ENCODE results near the gene CMTR1.
A peak's percentile ranks its signal among the peaks of the same experiment; 100 is the strongest.
"Not testable (repeated sequence)": the region's sequence is repeated elsewhere in the genome, so short reads cannot be mapped to it uniquely, and the experiment has no call there.

CMTR1 gene, protein sequence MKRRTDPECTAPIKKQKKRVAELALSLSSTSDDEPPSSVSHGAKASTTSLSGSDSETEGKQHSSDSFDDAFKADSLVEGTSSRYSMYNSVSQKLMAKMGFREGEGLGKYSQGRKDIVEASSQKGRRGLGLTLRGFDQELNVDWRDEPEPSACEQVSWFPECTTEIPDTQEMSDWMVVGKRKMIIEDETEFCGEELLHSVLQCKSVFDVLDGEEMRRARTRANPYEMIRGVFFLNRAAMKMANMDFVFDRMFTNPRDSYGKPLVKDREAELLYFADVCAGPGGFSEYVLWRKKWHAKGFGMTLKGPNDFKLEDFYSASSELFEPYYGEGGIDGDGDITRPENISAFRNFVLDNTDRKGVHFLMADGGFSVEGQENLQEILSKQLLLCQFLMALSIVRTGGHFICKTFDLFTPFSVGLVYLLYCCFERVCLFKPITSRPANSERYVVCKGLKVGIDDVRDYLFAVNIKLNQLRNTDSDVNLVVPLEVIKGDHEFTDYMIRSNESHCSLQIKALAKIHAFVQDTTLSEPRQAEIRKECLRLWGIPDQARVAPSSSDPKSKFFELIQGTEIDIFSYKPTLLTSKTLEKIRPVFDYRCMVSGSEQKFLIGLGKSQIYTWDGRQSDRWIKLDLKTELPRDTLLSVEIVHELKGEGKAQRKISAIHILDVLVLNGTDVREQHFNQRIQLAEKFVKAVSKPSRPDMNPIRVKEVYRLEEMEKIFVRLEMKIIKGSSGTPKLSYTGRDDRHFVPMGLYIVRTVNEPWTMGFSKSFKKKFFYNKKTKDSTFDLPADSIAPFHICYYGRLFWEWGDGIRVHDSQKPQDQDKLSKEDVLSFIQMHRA

DNA sequence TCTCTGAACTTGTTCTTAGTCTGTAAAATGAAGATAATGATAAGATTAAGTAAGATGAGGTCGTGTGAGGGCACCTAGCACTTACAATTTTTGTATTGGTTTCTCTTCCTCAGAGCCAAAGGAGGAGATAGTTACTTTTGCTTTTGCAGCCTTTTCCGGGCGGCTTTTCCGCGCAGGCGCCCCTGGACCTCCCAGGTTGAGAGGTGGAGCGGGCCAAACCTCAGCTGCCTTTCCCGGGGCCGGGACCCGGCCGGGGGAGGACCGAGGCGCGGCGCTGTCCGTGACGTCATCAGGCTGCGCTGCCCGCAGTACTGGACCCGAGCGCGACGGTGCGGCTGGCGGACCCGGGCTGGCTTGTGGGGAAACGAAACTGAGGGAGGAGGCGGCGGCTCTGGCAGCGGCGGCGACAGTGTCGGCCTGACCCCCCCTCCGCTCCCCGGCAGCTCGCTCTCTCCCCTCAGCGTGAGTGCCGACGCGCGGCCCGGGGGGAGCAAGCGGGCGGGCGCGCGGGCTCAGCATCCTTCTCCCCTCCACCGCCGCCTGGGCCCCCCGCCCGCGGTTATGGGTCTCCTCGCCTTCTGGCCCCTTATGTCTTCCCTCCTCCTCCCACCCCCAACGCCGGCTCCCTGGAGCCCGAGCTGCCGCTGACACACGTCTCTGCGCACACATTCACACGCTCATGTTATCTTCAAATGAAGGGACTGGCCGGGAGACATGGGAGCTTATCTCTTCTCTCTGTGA is at the start of gene CMTR1:
CMTR1 (plus strand) TSS at position 306 of the 741 bp plus-strand sequence. CDS start 2,409 bp downstream, outside the sequence.
- DNase-seq (ENCODE audit: low read depth in 2 of 2, low spot score in 1 of 2), result peak; percentile 96 to 97

DNA sequence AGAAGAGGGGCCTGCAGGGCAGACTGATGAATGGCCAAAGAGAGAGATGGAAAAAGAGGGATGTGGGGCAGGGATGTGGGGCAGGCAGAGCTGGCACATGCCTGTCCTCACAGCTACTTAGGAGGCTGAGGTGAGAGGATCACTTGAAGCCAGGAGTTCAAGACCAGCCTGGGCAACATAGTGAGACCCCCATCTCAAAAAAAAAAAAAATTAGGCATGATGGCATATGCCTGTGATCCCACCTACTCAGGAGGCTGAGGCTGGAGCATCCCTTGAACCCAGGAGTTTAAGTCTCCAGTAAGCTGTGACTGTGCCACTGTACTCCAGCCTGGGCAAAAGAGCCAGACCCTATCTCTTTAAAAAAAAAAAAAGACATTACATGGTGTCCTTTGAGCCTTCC is 44.4 kb upstream of the CMTR1 start:
- DNase-seq (ENCODE audit: low read depth in 2 of 2, low spot score in 1 of 2), result no peak

DNA sequence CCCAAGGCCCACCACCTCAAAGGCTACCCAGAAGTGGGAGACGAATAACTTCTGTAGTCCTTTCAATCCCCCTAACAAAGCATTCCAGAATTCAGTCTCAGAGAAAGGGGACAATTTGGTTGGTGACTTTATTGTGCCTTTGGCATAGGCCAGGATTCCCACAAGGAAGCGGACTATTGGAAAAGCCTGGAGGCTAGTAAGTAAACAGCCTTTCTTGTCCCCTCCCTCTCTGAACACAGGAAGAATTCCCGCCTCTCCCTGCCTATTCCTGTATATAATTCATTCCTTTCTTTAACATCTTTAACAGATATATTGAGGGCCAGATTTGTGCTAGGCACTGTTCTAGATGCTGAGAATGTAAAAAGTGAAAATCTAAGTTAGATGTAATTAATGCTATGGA is 43.2 kb upstream of the CMTR1 start:
- DNase-seq (ENCODE audit: low read depth in 2 of 2, low spot score in 1 of 2), result no peak

DNA sequence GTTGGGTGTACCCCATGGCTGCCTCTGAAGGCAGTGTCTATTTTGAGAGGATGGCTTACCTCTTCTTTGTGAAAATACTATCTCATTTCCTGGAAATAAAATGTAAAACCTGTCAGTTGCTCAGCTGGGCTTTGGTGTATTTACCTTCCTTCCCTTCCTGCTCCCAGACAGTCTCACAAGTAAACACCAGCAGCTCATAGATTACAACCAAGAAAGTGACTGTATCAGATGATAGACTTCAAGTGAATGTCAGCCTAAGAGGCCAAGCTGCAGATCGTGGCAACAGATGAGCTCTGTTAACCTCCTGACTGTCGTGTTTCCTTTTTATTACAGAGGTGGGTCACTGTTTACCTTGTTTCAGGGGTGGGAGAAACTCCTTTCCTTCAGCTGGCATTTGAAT is 41.9 kb upstream of the CMTR1 start:
- no peak for DNase-seq (ENCODE audit: low read depth in 2 of 2, low spot score in 1 of 2)

DNA sequence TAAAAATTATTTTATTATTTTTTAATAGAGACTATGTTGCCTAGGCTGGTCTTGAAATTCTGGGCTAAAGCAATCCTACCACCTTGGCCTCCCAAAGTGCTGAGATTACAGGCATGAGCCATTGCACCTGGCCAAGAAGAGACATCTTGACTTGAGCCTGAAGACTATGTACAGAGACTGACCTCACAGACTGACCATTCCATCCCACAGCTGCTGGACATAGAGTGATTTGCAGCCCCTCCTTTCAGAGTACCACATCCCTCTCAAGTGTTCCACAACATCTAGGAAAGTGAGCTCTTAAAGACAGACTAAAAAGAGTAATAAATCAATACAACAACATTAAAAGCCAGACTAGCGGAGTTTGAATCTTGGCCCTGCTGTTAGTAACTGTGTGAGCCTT is 40.2 kb upstream of the CMTR1 start:
- DNase-seq (ENCODE audit: low read depth in 2 of 2, low spot score in 1 of 2), result no peak

DNA sequence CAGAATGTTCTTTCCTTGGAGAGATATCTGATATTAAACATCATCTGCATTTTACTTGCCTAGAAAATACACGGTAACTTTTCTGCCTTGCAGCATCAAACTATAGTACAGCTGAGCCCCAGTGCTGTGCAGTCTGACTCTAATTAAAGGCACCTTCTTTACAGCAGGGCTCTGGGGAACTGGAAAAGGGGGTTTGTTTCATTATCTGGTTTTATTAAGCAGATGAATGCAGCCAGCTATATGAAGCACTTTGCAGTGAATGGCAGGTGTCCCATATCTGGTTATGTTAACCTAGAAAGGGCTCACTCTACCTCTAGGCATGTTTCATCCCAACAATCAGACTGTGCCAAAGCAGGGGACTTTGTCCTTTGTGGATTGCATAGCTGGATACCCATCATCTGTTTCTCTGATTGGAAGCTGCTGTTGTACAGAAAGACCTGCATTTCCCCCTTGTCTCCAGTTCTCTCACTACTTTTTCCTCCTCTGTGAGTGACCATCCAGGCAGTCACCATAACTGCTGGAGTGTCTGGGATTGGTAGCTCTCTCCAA is 39.6 kb upstream of the CMTR1 start:
- DNase-seq (ENCODE audit: low read depth in 2 of 2, low spot score in 1 of 2), result no peak

DNA sequence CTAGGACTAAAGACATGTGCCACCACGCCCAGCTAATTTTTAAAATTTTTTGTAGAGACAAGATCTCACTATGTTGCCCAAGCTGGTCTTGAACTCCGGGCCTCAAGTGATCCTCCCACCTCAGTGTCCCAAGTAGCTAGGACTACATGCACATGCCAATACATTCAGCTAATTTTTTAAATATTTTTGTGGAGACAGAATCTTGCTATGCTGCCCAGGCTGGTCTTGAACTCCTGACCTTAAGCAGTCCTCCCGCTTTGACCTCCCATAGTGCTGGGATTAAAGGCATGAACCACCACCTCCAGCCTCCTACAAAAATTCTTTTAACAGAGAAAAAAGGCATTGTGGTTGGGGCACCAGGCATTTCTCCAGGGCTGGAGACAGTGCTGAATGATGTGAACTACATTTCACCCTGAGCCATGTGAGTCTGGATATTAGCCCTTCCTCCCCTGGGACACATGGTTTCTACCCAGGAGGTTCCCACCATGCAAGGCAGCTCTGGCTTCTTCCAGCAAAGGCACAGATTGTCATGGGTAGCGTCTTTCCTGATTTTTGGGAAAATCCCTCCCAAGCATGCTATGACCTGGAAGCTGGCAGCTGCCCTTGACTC is 36.3 kb upstream of the CMTR1 start:
- DNase-seq (ENCODE audit: low read depth in 2 of 2, low spot score in 1 of 2), result no peak

DNA sequence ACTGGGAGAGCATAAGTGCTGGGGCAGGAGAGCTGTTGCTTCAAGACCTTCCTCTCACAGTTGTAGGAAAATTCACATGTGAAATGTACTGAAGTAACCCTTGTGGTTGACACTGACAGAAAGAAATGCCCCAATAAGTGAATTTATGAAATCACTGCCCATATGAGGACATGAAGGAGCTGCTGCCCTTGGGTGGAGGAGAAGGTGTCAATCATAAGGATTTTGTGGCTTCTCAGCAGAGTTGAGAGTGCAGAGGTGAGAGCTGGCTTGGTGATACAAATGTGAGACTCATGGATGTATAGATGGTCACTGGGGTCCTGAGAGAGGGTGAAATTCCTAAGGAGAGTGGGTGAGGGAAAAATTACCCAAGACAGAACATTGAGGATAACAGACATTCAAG is 33.9 kb upstream of the CMTR1 start:
- no peak for DNase-seq (ENCODE audit: low read depth in 2 of 2, low spot score in 1 of 2)

DNA sequence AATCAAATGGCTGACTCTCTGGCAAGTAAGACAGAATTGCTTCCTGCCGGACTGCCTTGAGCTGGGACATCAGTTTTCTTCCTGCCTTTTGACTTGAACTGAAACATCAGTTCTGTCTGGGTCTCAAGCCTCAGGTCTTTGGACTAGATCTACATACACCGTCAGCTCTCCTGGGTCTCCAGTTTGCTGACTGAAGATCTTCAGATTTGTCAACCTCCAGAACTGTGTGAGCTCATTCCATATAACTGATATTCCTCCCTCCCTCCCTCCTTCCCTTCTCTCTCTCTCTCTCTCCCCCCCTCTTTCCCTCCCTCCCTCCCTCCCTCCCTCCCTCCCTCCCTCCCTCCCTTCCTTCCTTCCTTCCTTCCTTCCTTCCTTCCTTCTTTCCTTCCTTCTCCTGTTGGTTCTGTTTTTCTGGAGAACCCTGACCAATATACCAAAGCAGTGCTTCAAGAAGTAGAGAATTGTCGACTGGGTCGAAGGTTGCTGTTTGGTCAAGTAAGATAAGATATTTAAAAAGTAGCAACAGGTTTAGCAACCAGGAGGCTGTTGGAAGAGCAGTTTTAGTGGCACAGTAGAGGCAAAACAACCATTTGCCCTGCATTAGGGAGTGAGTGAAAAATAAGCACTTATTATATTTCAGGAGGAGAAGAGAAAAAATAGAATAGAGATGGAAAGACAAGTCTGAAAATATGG is 33.1 kb upstream of the CMTR1 start:
- no peak for DNase-seq (ENCODE audit: low read depth in 2 of 2, low spot score in 1 of 2)

DNA sequence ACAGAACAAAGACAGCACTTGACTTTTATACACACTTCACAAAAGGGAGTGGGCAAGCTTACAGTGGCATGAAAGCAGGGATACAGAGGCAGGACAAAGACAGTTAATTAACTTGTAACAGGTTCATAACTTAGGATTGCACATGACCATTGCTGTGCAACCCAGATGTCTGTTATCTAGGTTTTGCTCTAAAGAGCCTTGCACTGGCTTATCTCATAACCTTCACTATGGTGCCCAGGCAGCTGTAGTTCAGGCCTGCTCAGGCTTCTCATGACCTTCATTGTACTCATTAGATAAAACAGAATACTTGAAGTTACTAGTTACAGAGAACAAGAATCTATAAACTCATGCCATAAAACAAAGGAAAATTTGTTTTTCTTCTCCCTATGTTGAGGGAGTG is 31.4 kb upstream of the CMTR1 start:
- DNase-seq (ENCODE audit: low read depth in 2 of 2, low spot score in 1 of 2), result not testable (repeated sequence)

DNA sequence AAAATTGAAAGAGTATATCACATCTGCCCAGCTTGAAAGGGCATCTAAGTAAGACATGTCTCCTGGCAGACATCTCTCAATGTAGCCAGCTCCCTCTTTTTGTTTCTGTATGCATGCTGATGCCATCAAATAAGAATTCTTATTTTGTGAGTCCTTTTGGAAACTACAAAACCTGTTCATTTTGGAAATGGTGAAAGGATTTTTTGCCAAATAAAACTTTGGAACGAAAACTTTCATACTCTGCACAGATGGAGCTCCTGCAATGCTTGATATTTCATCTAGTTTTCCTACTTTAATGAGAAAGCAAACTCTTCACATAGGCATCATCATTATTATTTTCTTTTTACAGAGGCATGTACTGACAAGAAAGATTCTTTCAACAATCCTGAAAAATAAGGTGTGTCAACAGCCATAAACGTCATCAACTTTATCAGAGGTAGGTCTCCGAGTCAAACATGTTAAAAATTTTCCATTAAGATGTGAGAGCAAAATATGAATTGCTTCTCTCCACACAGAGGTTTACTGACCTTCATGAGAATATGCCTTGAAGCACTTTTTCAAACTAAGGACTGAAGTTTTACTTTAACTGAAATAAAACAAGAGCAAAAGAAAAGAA is 26.2 kb upstream of the CMTR1 start:
- DNase-seq (ENCODE audit: low read depth in 2 of 2, low spot score in 1 of 2), result no peak

DNA sequence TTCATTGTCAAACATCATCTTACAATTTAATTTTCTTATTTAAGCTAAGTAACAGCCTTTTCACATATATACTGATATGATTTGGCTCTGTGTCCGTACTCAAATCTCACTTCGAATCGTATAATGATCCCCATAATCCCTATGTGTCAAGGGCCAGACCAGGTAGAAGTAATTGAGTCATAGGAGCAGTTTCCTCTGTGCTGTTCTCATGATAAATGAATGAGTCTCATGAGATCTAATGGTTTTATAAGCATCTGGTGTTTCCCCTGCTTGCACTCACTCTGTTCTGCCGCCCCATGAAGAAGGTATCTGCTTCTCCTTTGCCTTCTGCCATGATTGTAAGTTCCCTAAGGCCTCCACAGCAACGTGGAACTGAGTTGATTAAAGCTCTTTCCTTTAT is 25.1 kb upstream of the CMTR1 start:
- DNase-seq (ENCODE audit: low read depth in 2 of 2, low spot score in 1 of 2), result no peak

DNA sequence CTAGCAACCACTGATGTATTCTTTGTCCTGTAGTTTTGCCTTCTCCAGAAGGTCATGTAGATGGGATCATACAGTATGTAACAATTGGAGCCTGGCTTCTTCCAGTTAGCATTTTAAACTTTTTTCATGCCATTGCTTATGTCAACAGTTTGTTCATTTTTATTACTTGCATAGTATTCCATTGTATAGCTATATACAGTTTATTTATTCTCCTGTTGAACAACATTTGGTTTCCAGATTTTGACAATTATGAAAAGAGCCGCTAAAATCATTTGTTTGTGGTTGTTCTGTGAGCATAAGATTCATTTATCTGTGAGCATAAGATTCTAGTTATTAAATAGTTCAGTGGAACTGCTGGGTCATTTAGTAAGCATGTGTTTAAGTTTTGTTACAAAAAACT is 23.5 kb upstream of the CMTR1 start:
- DNase-seq (ENCODE audit: low read depth in 2 of 2, low spot score in 1 of 2), result no peak

DNA sequence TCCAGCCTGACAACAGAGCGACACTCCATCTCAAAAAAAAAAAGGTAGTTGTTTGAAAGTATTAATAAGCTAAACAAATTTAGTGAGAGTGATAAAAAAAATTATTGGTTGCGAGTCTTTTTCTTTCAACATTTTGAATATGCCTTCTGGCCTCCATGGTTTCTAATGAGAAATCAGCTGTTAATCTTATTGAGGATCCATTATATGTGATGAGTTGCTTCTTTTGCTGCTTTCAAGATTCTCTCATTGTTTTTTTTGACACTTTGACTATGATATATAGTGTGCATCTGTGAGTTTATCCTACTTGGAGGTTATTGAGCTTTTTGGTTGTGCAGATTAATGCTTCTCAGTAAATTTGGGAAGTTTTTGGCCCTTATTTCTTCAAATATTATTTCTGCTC is 15.6 kb upstream of the CMTR1 start:
- DNase-seq (ENCODE audit: low read depth in 2 of 2, low spot score in 1 of 2), result no peak

DNA sequence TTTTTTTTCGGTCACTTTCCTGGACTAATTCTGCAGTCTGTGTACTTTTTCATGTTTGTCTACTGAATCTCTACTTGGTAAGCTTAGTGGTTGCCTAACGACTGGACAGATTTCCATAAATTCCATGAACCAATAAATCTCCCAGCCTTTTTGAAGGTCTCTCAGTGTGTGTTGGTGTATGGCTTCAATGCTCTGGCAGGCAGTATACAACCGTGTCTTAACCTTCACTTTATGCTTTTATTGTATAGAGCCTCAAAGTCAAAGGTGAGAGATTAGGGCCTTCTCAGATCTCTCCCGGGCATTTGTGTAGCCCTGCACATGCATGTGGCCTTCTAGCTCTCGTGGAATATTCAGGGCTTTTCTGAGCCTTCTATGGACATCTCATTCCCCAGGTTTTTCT is 14.3 kb upstream of the CMTR1 start:
- no peak for DNase-seq (ENCODE audit: low read depth in 2 of 2, low spot score in 1 of 2)

DNA sequence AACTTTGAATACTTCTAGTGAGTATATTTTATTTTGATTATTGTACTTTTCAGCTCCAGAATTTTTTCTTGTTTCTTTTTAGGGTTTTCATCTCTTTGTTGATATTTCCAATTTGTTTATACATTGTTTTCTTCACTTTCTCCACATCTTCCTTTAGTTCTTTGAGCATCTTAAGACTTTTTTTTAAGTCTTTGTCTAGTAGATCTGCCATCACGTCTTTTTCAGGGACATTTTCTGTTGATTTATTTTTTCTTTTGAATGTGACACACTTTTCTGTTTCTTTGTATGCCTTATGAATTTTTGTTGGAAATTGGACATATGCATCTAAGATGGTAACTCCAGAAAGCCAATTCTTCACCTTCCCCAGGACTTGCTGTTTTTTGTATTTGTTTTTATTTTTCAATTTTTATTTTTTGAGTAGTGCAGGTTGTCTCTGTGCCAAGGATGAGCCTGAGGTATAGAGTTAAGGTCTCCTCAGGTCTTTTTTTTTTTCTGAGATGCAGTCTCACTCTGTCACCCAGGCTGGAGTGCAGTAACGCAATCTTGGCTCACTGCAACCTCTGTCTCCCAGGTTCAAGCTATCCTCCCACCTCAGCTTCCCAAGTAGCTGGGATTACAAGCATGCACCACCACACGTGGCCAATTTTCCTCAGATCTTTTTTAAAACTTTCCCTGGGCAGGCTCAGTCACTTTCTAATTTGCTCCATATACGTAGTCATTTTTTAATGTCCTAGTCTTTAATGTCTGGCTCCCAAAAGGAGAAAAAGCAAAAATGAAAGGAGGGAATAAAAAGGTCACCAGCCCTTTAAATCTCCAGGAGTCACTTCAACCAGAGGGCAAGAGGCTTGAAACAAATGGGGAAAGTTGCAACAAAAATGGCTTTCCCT is 6.7 kb upstream of the CMTR1 start:
- DNase-seq (ENCODE audit: low read depth in 2 of 2, low spot score in 1 of 2), result no peak

DNA sequence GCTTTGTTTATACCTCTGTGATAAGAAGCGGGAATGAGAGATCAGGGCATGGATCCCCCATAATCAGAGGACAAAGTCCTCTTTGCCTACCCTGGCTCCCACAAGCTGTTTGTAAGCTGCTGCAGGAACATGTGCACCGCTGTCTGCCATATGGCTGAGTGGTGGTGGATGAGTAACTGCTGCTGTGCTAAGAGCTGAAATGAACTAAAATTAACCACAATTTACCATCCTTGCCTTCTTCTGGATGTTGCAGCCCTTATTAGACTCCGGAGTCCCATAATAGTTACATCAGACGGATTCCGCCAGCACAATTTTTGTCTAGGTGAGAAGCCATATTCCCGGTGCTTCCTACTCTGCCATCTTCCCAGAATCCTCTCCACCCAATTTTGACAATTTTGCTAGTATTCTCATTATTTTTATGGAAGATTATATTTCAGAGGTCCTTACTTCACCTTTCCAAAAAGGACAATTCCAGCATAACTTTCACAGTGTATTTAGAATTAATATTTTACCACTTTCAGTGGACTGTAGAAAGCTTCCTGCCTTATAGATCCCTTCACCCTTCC is 6.0 kb upstream of the CMTR1 start:
- no peak for DNase-seq (ENCODE audit: low read depth in 2 of 2, low spot score in 1 of 2)

DNA sequence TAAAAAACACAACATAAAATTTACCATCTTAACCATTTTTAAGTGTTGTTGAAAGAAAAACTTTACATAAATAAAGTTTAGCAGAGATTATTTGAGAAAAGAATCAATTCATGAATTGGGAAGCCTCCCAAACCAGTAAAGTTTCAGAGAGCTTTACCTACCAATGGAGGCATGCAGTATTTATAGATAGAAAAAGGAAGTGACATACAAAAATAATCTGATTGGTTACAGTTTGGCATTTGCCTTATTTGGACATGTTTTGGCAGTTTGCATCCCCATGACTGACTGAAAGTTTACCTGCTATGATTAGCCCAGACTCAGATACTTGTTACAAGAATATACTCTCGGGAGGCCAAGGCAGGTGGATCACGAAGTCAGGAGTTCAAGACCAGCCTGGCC is 3.7 kb upstream of the CMTR1 start:
- no peak for DNase-seq (ENCODE audit: low read depth in 2 of 2, low spot score in 1 of 2)

DNA sequence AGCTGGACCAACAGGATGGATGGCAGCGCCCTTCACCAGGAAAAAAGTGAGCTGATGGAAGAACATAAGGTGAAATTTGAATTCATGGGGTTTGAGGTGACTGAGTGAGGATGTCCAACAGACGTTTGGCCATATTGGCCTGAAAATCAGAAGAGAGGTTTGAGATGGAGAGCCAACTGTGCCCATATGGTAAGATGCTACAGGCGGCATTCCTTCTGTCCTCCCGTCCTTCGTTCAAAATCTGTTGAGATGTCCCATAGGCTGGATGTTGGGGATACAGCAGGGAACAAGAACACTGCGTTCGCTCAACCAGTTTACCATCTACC is 468 bp upstream of the CMTR1 start:
- DNase-seq (ENCODE audit: low read depth in 2 of 2, low spot score in 1 of 2), result no peak
